ENCODE data around the gene CRYBG2. TPM values are rescaled to one million over a fixed set of nuclear protein-coding genes. Genes with fewer than 3 reads are reported as not detected.

Gene CRYBG2
- total and polyA plus RNA-seq, 10 donors, result 0.87 to 3.4 (median 1.2) TPM; not detected in 5

DNA sequence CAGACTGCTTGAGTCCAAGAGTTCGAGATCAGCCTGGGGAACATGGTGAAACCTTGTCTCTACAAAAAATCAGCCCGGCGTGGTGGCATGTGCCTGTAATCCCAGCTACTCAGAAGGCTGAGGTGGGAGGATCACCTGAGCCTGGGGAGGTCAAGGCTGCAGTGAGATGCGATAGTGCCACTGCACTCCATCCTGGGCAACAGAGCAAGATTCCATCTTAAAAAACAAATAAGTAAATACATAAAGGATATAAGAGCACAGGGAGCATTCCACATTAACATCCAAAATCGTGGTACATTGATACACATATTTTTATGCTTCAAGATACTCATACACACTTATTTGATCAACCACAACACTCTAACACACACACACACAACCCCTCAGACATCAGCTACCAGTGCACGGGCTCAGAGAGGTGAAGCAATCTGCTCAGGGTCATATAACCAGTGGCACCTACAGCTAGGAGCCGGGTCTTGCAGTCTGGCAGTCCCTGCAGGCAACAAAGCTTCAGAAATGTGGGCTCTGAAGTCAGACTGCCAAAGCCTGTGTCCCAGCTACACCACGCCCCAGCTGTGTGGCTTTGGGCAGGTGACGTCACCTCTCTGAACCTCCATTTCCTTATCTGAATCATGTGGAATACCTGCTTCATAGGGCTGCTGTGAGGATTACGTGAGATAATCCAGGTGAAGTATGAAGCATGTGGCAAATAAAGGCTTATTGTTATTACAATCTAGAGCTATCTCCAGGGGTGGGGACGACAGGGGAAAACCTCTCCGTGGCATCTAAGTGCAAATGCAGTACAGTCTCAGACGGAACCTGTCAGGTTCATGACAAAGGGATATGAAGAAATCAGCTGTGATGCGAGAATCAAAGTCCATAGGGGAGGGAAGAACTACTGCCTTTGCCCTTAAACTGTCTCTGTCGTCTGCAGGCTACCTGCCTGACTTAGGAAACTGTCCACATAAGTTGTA lies 4.8 kb upstream of the CRYBG2 start:
- Histone ChIP-seq H3K27me3 (replicated peaks in 1 of 7) (peaks cover 2 to 80% (median 25%) of the 10 kb centered on the region in 7 donors), H3K27ac (no peak overlapping the region), H3K36me3 (no peaks in the 10 kb centered on the region), H3K4me3 (no peak overlapping the region), H3K9me3 (no peaks in the 10 kb centered on the region), H3K4me1 (peaks cover 7 to 31% (median 13%) of the 10 kb centered on the region in 6 donors)
- no peak for TF ChIP-seq POLR2AphosphoS5 (IDR thresholded peaks at IDR 0.05)
- TF ChIP-seq, protein P1, sequence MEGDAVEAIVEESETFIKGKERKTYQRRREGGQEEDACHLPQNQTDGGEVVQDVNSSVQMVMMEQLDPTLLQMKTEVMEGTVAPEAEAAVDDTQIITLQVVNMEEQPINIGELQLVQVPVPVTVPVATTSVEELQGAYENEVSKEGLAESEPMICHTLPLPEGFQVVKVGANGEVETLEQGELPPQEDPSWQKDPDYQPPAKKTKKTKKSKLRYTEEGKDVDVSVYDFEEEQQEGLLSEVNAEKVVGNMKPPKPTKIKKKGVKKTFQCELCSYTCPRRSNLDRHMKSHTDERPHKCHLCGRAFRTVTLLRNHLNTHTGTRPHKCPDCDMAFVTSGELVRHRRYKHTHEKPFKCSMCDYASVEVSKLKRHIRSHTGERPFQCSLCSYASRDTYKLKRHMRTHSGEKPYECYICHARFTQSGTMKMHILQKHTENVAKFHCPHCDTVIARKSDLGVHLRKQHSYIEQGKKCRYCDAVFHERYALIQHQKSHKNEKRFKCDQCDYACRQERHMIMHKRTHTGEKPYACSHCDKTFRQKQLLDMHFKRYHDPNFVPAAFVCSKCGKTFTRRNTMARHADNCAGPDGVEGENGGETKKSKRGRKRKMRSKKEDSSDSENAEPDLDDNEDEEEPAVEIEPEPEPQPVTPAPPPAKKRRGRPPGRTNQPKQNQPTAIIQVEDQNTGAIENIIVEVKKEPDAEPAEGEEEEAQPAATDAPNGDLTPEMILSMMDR (IDR thresholded peaks at IDR 0.05 in 8 of 11, conservative IDR thresholded peaks at IDR 0.05 in 3 of 11), result no peak
- intact Hi-C loops (cut with DNase I; ENCODE audit: low total_unique reads), result no loop called here
- DNase-seq, result no peak
- WGBS, 5 donors, result 57 to 69% (median 61%) methylated on average over 15 of the region's 15 CpGs

DNA sequence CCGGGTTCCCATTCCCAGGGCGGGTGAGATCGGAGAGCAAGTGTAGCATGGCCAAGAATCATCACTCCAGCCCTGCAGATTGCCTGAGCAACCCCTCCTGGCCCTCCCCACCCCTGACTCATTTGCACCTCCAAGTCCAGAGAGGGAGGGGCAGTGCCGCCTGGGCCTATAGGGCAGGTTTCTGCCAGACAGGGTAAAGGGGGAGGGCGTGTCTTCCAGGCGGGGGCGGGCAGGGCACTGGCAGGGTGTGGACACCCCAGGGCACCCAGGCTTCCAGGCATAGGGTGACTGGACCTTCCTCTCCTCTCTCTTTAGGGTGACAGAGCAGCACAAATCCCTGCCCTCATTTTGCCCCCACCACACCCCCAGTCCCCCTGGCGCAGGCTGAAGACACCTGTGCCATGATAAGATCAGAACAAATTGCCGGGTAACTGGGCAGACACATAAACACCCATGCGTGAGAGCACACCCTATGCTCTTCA lies 3.2 kb upstream of the CRYBG2 start:
- Histone ChIP-seq H3K4me3 (no peak overlapping the region), H3K36me3 (no peaks in the 10 kb centered on the region), H3K27ac (no peak overlapping the region), H3K27me3 (replicated peaks in 1 of 7) (peaks cover 2 to 67% (median 25%) of the 10 kb centered on the region in 7 donors), H3K4me1 (peaks cover 7 to 27% (median 11%) of the 10 kb centered on the region in 6 donors), H3K9me3 (no peaks in the 10 kb centered on the region)
- TF ChIP-seq POLR2AphosphoS5 (IDR thresholded peaks at IDR 0.05) (no peak), POLR2A (IDR thresholded peaks at IDR 0.05) (no peak)
- TF ChIP-seq, protein P1 (IDR thresholded peaks at IDR 0.05 in 8 of 11, conservative IDR thresholded peaks at IDR 0.05 in 3 of 11), result no peak
- intact Hi-C loops (cut with DNase I; ENCODE audit: low total_unique reads), result no loop called here
- WGBS, 5 donors, result 77 to 92% (median 86%) methylated on average over 6 to 10 of the region's 10 CpGs
- DNase-seq, result no peak

DNA sequence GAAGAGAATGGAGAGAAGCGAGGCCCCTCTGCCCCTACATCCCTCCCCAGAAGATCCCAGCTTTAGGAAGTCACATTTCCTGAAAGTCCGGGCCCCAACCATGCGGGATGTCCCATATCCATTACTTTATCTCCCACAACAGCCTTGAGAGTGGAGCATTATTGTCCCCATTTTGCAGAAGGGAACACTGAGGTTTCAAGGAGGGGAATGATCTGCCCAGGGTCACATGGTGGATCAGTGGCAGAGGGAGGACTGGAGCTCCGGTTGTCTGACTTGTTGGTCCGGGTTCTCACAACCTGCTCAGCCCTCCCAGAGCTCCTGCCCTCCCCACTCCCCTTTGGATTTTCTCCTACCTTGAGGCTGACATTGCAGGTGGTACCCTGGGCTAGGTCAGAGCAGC lies 2.2 kb upstream of the CRYBG2 start:
- H3K27me3 ChIP-seq (replicated peaks in 1 of 7), result peaks cover 0 to 56% (median 19%) of the 10 kb centered on the region in 7 donors
- TF ChIP-seq, protein P1 (IDR thresholded peaks at IDR 0.05 in 8 of 11, conservative IDR thresholded peaks at IDR 0.05 in 3 of 11), result no peak
- no peak for TF ChIP-seq POLR2A (IDR thresholded peaks at IDR 0.05)
- no peak for TF ChIP-seq POLR2AphosphoS5 (IDR thresholded peaks at IDR 0.05)
- DNase-seq, result no peak
- WGBS, 5 donors, result 76 to 90% (median 84%) methylated on average over 5 of the region's 5 CpGs
- peaks cover 7 to 26% (median 11%) of the 10 kb centered on the region in 6 donors for H3K4me1 ChIP-seq
- H3K9me3 ChIP-seq, result no peaks in the 10 kb centered on the region
- H3K36me3 ChIP-seq, result no peaks in the 10 kb centered on the region
- H3K27ac ChIP-seq, result no peak overlapping the region
- no peak overlapping the region for H3K4me3 ChIP-seq
- intact Hi-C loops (cut with DNase I; ENCODE audit: low total_unique reads), result no loop called here

DNA sequence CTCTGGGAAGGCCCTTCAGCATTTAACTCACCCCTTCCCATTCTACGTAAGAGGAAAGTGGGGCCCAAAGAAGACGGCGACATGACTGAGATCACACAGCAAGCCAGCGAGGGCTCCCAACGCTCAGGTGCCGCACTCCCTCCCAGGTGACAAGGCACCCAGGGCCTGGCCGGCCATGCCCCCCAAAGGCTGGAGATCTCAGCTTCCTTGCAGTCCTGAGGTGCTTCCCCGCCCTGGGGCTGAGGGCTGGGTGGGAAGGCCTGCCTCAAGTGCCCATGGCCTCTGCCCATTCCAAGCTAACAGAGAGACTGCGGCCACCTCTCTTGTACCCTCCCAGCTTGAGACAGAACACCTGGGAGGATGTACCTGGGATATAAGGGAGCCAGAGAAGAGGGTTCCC lies 1.0 kb upstream of the CRYBG2 start:
- no peak for DNase-seq
- Histone ChIP-seq H3K27me3 (replicated peaks in 1 of 7) (peaks cover 0 to 45% (median 8%) of the 10 kb centered on the region in 7 donors), H3K9me3 (no peaks in the 10 kb centered on the region), H3K4me3 (no peak overlapping the region), H3K27ac (no peak overlapping the region), H3K4me1 (peaks cover 0 to 15% (median 2%) of the 10 kb centered on the region in 6 donors), H3K36me3 (no peaks in the 10 kb centered on the region)
- intact Hi-C loops (cut with DNase I; ENCODE audit: low total_unique reads), result no loop called here
- 79 to 100% (median 92%) methylated on average over 9 of the region's 9 CpGs for WGBS, 5 donors
- TF ChIP-seq POLR2A (IDR thresholded peaks at IDR 0.05), result no peak

Data from spleen (tissue), 11 donors.